Measurements from ENCODE around the gene KRT85. TPM values are rescaled to one million over a fixed set of nuclear protein-coding genes. Genes with fewer than 3 reads are reported as not detected.
"Not testable (repeated sequence)": the region's sequence is repeated elsewhere in the genome, so short reads cannot be mapped to it uniquely, and the experiment has no call there.

Gene KRT85
- polyA plus RNA-seq, 10 donors: 1.7 TPM; not detected in 9

DNA sequence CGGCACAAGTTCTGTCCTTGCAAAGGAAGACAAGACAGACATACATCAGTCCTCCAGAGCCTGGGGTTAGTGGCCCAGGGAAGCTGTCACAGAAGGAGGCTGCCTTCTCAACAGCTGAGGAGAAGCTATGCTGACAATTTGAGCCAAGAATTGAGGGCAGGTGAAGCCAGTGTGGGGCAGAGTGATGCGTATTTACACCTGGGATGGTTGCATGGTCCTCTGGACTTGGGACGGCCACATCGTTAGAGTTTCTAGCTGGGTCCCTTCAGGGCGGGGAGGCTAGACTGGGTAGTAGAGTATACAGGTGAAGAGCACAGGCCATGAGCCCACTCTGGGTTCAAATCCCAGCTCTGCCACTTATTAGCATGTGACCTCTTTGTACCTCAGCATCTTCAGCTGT lies 16.5 kb downstream of the KRT85 start:
- DNase-seq: no peak

DNA sequence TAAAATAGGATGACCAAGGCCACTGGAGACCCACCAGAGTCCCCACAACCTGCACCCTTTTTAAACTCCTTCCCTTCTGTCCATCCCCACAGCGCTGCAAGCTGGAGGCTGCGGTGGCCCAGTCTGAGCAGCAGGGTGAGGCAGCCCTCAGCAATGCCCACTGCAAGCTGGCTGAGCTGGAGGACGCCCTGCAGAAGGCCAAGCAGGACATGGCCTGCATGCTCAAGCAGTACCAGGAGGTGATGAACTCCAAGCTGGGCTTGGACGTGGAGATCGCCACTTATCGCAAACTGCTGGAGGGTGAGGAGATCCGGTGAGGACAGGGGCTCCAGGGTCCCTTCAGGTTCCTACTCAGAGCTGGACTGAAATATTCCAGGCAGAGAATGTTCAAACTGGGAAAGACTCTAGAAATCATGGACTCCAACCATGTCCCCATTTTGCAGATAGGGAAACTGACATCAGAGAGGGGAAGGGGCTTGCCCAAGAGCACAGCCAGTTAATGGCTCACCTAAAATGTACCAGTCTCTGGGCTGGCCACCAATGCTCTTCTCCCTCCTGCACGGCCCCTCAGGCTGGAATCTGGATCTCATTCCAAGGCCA lies 17.2 kb downstream of the KRT85 start:
- no peak for DNase-seq

DNA sequence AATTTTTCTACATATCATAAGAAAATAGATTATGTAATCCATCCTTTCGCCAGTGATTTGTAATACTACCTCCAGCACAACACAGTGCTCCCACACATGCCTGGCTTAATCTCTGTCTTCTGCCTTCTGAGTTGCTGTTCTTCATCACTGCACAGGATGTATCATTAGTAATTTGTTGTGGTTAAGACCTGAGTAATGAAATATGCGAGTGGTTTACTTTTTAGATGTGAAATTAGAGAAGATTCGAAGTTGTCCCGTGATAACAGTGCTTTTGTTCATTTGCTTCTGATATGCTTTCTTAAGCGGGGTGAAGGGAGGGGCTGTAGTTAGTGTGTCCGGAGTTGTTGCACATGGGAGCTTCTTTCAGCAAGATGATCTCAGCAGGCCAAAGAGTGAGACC lies 18.1 kb downstream of the KRT85 start:
- DNase-seq: no peak

DNA sequence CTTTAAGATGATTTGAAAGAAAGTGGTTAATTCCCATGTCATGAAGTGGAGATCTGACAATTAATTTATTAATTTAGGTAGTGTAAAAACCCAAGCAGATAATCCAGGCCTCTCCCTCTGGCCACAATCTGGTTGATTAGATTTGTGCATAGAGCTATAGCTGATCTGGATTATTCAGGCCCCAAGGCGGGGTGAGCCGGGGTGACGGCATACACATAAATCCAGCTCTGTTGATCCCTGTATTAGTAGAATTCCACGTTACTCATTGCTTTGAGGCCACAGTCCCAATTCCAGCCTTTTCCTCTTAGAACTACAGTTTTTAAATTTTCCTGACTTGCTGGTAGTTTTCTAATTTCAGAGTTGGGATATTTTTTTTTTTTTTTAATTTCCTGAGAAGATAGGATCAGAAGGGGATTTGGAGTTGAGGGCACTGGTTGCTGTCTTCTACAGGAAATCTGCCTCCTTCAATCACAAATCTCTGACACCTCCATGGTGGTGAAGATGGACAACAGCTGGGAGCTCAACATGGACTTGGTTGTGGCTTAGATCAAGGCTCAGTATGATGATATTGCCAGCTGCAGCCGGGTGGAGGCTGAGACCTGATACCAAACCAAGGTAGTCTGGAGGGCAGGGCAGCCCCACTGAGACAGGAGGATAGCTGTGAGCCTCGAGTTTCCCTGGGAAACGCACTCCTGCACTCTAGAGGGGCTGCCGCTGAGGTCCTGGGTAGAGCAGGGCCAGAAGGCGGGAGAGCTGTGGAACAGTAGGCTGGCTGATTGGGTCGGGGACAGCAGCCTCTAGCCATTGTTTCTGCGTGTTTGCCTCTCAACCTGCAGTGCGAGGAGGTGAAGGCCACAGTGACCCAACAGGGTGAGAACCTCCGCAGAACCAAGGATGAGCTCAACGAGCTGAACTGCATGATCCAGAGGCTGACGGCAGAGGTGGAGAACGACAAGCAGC lies 19.4 kb downstream of the KRT85 start:
- peak in 1 of 3 donors; percentile 28 for DNase-seq

DNA sequence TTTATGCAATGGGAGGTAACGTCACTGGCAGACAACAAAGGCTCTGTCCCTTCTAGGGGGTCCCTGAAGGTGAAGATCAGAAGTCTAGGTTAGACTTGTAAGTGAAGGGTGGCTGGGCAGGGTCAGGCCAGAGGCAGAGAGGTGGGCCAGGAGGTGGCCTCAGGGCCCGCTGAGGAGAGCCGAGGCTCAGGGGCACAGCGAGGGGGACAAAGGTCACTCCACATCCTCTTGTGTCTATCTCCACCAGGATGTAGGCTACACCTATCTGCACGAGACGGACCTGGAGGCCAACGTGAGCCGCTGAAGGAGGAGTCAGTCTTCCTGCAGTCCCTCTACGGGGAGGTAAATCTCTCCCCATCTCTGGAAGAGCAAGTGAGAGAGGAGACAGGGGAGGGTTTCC lies 20.3 kb downstream of the KRT85 start:
- no peak for DNase-seq

DNA sequence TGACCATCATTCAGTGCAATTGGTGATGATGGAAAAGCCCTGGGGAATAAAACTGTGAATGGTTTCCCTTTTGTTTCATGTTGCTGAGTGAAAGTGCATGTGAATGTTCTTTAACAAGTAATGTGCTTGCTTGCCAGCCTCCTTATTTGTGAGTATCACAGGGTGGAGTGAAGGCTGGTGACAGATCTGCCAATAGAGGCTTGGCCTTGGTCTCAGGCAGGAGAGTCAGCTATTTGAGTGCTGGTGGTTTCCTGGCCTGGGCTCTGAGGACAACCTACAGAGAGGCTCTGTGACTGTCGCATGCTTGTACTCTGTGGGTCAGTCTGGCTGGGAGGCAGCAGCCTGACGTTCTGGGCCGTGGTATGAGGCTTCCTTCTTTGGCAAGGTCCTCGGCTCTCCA lies 20.7 kb downstream of the KRT85 start:
- DNase-seq: no peak

DNA sequence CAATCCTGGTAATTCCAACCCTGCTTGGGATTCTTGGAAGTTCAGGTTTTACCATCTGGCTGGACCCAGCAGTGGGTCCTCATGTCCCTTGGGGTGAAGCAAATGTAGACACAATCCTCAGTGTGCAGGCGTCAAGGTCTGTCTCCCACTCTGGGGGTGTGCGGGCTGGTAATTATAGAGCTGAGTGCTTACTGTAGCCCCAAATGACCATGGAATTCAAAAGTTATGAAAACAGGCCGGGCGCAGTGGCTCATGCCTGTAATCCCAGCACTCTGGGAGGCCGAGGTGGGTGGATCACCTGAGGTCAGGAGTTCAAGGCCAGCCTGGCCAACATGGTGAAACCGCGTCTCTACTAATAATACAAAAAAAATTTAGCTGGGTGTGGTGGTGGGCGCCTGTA lies 22.2 kb downstream of the KRT85 start:
- DNase-seq: not testable (repeated sequence)

DNA sequence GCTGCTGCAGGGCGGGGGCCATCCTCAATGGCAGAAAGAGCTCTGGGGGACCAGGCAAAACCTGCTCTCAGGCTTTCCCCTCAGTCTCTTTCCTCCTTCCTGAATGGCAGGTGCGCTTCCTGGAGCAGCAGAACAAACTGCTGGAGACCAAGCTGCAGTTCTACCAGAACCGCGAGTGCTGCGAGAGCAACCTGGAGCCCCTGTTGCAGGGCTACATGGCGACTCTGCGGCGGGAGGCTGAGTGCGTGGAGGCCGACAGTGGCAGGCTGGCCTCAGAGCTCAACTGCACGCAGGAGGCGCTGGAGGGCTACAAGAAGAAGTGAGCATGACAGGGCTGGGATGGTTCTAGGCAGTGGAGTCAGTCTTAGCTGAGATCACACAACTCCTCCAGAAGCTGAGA lies 23.2 kb downstream of the KRT85 start:
- DNase-seq: no peak

DNA sequence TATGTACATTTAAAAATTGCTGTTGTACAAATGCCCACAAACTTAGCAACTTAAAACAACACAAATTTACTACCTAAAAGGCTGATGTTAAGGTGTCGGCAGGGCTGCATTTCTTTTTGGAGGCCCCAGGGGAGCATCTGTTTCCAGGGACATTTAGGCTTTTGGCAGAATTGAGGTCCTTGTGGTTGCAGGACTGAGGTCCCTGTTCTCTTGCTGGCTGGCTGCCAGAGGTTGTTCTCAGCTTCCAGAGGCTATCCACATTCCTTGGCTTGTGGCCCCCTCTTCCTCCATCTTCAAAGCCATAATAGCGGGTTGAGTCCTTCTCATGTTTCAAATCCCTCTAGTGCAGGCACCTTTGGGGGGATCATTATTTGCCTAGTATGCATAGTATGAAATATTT lies 23.7 kb downstream of the KRT85 start:
- DNase-seq: no peak

DNA sequence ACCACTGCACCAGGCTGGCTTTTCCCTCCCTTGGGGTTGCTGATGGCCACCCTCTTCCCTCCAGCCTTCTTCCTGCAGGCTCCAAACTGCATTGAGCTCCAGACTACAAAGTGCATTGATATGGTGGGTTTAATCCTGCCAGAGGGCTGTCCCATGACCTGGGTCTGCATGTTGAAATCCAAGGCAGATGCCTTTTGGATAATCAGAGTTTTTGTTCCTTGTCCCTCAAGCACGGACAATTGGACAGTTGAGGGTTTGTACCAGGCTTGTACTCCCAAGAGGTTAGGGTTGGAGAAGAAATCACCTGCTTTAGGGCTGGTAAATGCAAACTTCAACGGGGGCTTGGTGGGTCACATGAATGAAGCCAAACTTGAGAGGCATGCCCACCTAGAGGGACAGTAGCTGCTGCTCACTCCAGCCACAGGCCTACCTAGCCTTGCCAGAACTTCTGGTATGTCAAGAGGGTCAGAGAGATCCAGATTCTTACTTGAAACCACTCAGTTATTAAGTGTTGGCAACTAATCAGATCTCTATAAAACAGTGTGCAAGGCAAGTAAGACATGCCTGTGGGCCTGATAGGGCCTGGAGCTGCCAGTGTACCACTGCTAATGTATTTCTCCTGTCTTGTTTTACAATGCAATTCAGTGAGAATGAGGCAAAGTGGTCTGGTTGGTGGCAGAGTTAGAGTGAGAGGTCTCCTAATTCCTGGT lies 24.3 kb downstream of the KRT85 start:
- DNase-seq: no peak

DNA sequence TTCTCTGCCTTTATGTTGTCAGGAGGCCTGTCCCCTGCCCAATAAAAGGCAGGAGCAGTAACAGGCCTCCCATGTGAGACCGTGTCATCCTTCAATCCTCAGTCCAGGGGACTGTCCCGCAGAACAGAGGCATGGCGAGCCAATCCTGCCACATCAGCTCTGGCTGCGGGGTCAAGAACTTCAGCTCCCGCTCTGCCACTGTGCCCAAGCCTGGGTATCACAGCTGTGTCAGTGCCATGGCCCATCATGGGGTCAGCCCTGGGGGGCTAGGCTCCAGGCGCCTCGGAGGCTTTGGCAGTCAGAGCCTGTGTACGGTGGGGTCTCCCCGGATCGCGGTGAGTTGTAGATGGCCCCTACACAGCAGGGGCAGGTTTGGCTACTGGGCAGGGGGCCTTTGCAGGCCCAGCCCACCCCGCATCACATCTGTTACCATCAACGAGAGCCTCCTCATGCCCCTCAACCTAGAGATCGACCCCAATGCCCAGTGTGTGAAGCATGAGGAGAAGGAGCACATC lies 26.2 kb downstream of the KRT85 start:
- no peak for DNase-seq

DNA sequence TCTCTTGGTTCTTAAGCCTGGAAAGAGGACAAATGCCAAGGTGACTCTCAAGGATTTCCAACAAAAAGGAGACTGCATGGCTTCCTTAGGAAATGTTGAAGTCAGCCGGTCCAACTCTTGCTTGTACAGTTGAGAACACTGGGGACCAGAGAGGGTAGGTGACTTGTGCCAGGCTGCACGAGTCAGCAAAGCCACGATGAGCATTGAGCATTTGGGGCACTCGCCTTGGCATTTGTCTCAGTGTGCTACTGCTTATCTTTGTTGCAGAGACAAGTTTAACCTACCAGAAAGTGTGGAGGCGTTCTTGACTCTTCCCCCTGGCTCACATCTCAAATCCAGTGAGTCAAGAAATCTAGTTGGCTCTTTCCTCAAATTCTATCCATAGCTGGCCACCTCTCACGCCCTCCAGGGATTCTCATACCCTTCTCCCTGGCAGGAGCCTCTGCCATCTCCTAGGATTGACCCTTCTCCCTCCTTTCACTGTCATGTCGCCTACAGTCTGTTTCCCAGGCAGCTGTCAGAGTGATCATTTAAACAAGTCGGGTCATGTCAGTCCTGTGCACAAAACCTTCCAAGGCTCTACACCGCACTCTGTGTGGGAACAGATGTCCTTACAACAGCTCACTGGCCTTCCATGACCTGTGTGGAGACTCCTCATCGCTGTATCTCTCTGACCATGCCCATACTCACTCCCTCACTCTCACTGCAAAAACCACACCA lies 28.9 kb downstream of the KRT85 start:
- DNase-seq: no peak

DNA sequence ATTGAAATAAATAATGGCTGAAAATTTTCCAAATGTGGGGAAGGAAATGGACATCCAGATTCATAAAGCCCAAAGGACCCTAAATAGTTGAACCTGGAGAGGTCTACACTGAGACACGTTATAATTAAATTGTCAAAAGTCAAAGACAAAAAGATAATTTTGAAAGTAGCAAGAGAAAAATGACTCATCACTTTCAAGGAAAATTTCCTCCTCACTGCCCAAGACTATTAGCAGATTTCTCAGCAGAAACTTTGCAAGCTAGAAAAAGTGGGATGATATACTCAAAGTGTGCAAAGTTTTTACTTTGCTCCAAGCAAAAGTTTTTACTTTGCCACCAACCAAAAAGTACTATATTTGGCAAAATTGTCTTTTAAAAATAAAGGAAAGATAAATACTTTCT lies 30.2 kb downstream of the KRT85 start:
- no peak for DNase-seq

DNA sequence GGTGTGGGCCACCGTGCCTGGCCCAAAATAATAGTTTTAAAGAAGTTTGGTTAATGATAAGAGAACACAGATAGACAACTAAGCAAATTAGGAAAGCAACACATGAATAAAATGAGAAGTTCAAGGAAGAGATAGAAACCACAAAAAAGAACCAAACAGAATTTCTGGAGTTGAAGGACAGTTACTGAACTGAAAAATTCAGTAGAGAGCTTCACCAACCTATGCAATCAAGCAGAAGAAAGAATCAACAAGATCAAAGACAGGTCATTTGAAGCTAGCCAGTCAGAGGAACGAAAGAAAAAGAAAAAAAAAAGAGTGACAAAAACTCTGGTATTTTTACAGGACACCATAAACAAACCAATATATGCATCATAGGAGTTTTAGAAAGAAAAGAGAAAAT lies 30.6 kb downstream of the KRT85 start:
- no peak for DNase-seq

DNA sequence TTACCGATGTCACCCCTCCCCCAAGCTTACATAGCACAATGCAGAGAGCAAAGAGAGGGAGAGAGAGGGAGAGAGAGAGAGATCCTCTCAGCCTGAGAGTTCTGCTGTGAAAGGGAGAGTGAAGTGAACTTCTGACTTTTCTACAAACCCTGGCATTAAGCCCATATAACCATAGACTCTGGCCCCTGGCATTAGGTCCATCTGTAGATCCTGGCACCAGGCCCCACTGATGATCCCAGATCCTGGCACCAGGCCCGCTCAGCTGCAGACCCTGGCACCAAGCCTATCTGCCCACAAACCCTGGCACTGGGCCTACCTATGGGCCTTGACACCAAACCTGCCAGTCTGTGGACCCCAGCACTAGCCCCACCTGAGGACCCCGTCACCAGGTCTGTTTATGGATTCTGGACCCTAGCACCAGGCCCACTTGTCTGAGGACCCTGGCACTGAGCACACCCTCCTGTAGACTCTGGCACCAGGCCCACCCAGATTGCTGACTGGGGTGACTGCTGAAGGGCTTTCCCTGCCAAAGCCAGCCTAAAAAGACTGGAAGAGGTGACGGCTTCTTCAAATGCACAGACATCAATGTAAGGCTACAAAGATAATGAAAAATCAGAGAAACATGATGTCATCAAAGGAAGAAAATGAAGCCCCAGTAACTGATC lies 31.6 kb downstream of the KRT85 start:
- DNase-seq: peak in 1 of 3 donors; percentile 12

DNA sequence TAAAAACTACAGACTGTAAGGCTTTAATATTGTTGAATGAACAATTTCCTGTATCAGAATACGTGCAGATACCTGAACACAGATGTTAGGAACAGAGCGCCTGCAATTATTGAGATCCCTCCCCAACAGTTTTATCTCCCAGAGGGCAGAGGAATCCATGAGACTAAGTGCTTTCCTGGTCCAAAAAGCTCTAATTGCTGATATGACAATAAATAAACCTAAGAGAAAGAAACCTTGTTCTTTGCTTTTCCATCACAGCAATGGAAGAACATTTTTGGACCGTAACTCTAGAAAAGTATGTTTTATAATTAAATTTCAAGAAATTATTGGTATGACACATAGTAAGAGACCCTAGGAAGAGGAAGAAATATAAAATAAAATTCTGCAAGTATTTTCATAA lies 33.1 kb downstream of the KRT85 start:
- DNase-seq: no peak

DNA sequence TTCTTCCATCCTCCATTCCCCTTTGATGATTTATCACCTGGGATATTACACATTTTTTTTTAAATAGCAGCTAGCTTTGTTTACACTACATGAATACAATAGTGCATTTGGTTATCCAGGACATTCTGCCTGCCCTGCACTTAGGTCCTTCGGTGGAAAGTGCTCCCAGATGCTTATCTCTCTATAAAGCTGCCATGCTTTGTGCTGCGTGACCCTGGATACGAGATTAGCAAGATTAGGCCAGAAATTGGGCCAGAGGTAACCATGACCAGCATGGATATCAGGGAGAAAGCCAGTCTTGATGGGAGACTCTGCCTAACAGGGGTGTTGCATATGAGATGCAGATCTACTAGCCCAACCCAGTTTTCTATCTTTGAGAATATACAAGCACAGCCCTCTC lies 34.0 kb downstream of the KRT85 start:
- DNase-seq: no peak

DNA sequence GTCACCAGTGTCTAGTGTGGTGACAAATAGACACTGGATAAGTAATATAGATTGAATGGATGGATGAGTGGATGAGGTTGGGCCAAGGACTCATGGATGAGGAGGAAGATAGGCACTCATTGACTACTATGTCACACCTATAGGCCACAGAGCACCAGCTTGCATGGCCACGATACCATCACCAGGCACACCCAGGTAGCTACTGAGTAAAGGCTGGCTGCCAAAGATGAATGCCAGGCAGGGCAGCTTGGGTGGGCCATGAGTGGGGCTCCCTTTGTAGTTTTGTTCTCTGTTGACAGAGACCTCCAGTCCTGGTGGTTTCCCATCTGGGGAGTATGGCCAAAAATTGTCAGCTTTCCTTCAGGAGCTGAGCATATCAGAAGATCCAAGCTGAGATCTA lies 34.9 kb downstream of the KRT85 start:
- DNase-seq: no peak

DNA sequence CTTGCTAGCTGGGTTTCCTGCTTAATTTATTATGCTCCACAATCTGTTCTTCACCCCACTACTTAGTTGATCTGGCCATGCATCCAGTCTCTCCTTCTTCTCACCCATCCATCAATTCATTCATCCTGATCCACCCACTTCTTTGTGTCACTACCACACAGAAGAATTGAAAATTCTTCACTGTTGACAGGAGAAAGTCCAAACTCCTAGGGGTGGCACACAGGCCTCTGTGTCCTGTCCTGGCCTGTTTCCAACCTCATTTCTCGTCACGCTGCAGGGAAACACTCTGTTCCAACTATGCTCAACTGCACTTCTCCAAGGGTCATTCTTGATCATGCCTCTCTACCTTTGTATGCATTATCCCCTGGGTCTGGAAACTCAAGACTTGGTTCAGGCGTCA lies 35.4 kb downstream of the KRT85 start:
- DNase-seq: no peak

DNA sequence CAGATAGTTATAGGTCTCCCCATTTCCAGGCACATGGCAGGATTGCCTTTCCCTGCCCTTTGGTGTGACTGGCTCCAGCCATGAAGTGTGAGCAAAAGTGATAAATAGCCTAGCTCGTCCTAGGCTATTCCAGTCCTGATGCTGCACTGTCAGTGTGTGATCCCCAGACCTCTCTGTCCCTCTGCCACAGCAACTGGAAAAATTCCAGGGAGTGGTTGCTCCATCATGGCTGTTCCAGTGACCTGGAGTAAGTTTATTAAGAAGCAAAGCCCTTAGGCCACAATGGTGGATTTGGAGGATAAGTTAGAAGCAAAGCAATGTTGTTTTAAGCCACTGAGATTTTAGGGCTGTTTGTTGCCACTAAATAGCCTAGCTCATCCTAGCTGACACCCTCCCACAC lies 36.2 kb downstream of the KRT85 start:
- DNase-seq: no peak

DNA sequence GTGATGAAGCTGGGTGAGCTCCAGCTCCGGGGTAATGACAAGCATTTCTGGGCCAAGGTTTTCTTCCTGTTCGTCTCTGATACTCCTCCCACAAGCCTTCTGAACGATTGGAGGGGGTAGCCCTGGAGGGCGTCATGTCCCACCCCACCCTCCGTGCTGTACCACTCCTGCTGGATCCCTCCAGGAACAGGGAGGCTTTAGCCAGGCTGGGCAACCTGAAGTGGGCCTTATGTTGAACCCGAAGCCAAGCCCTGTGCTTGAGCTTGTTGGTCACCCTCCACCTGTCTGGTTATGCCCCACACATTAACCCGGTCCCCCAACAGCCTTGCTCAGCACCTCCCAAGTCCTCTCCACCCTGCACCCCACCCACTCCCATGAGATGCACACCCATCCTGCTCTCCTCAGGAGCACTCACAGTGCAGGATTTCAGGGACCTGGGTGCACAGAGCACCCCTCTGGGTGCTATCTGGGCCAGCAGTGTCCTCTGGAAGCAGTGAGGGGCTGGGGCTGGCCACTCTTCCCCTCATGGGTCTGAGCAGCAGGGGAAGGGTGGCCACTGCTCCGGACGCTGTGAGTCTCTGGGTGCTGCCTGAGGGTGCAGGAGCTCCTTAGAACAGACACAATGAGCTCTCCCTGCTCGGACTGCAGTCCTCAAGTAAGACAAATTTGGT lies 39.3 kb downstream of the KRT85 start:
- DNase-seq: no peak

Measured in muscle of back (tissue), 11 donors.